HepG2 (cell line): ENCODE measurements around the gene SIN3A. TPM values are rescaled to one million over a fixed set of nuclear protein-coding genes. Genes with fewer than 3 reads are reported as not detected.

Experiments
- ARID4A ChIP-seq: sonication (generic); formaldehyde crosslinking; IDR thresholded peaks from 2 replicates; pipeline ENCODE4 v1.5.0; 2020; ENCODE audit warnings: mild to moderate bottlenecking, missing genetic modification reagents, borderline replicate concordance
- GATAD1 ChIP-seq: IDR thresholded peaks from 2 replicates; pipeline ENCODE4 v1.6.1; 2016; ENCODE audit warnings: missing genetic modification reagents, missing compliant biosample characterization
- HOXA7 ChIP-seq: sonication (generic); formaldehyde crosslinking; IDR thresholded peaks from 2 replicates; pipeline ENCODE4 v1.8.1; 2022; ENCODE audit warnings: mild to moderate bottlenecking, missing genetic modification reagents, moderate library complexity
- KDM2A ChIP-seq: sonication (generic); formaldehyde crosslinking; IDR thresholded peaks from 2 replicates; pipeline ENCODE4 v1.4.0; 2020; ENCODE audit warnings: low read depth, missing genetic modification reagents, borderline replicate concordance
- KDM5B ChIP-seq: sonication (generic); formaldehyde crosslinking; IDR thresholded peaks from 2 replicates; pipeline ENCODE4 v1.4.0; 2020; ENCODE audit warnings: missing genetic modification reagents, mild to moderate bottlenecking, borderline replicate concordance
- KLF6 ChIP-seq: IDR thresholded peaks from 2 replicates; pipeline ENCODE4 v1.8.0; 2016; ENCODE audit warnings: missing biosample characterization, missing genetic modification reagents
- STAT6 ChIP-seq: sonication (generic); formaldehyde crosslinking; IDR thresholded peaks from 2 replicates; pipeline ENCODE4 v1.4.0; 2020; ENCODE audit warnings: missing genetic modification reagents, mild to moderate bottlenecking, borderline replicate concordance
- YEATS4 ChIP-seq: sonication (generic); formaldehyde crosslinking; IDR thresholded peaks from 2 replicates; pipeline ENCODE4 v1.4.0; 2020; ENCODE audit warnings: missing genetic modification reagents, borderline replicate concordance
- ZFX ChIP-seq: sonication (generic); formaldehyde crosslinking; IDR thresholded peaks from 2 replicates; pipeline ENCODE4 v1.4.0; 2020; ENCODE audit warnings: mild to moderate bottlenecking, low read depth, missing genetic modification reagents, moderate library complexity
- ZNF441 ChIP-seq: sonication (generic); formaldehyde crosslinking; IDR thresholded peaks from 2 replicates; pipeline ENCODE4 v1.7.0; 2021; ENCODE audit warnings: missing genetic modification reagents, borderline replicate concordance
- ZNF737 ChIP-seq: sonication (generic); formaldehyde crosslinking; IDR thresholded peaks from 2 replicates; pipeline ENCODE4 v1.5.0; 2020; ENCODE audit warnings: missing genetic modification reagents, mild to moderate bottlenecking, borderline replicate concordance
- ZNF839 ChIP-seq: sonication (generic); formaldehyde crosslinking; IDR thresholded peaks from 2 replicates; pipeline ENCODE4 v1.4.0; 2020; ENCODE audit warnings: missing genetic modification reagents, mild to moderate bottlenecking, borderline replicate concordance
- polyA plus RNA-seq, 8 experiments: library from polyadenylated mRNA; depleted of rRNA in 3 of 8; stranded (reverse) in 7 of 8; unstranded in 1 of 8; fragments of >200 nt; fragmentation: Illumina TruSeq in 4 of 8; extraction: Trizol in 4 of 8; gene quantifications; 2 replicates each; pipeline versions ENCODE4 v1.2.1 to v1.2.3, GENCODE V29; 2011 to 2016; ENCODE audit warnings: low read depth in 4 of 8, missing spikeins in 1 of 8, mixed read lengths in 1 of 8; ENCODE audit not compliant: insufficient read depth in 1 of 8
- total RNA-seq, 5 experiments: library from RNA; depleted of rRNA; stranded (reverse); fragments of >200 nt; fragmentation: Illumina TruSeq; extraction: Trizol; gene quantifications; 2 replicates each; pipeline ENCODE4 v1.2.3, GENCODE V29; 2016; ENCODE audit warnings: low read depth in 1 of 5
- TF ChIP-seq, protein P1 (sequence below): IDR thresholded peaks from 2 replicates; pipeline ENCODE4 v1.6.1; 2016; ENCODE audit warnings: missing genetic modification reagents, missing compliant biosample characterization
- TF ChIP-seq, protein P2 (sequence below): sonication (generic); formaldehyde crosslinking; IDR thresholded peaks from 2 replicates; pipeline ENCODE4 v1.4.0; 2020; ENCODE audit warnings: missing genetic modification reagents, borderline replicate concordance

The SIN3A gene
- total and polyA plus RNA-seq, 2 of the 13 experiments (the other 11 are each of a cell fraction or from before 2014, with no cell fraction given), result 16.1 to 28.1 TPM

- TF ChIP-seq ARID4A (CRISPR knock-in tag) (peak; percentile 93), KLF6 (CRISPR knock-in tag) (no peak), ZNF441 (CRISPR knock-in tag) (peak; percentile 37; the same call in 1 of the 2 replicates), ZNF737 (CRISPR knock-in tag) (0 out of 2 replicates have a peak, but pooled peaks have one; percentile 29), HOXA7 (CRISPR knock-in tag) (no peak), ZFX (CRISPR knock-in tag) (peak; percentile 39), STAT6 (CRISPR knock-in tag) (peak; percentile 74; the same call in 1 of the 2 replicates), YEATS4 (CRISPR knock-in tag) (peak; percentile 41; the same call in 1 of the 2 replicates), ZNF839 (CRISPR knock-in tag) (0 out of 2 replicates have a peak, but pooled peaks have one; percentile 76), GATAD1 (CRISPR knock-in tag) (peak; percentile 59; the same call in 1 of the 2 replicates), KDM2A (CRISPR knock-in tag) (peak; percentile 66; the same call in 1 of the 2 replicates), KDM5B (CRISPR knock-in tag) (peak; percentile 77; the same call in 1 of the 2 replicates)
- TF ChIP-seq, protein P1, sequence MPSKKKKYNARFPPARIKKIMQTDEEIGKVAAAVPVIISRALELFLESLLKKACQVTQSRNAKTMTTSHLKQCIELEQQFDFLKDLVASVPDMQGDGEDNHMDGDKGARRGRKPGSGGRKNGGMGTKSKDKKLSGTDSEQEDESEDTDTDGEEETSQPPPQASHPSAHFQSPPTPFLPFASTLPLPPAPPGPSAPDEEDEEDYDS (CRISPR knock-in tag), result 0 out of 2 replicates have a peak, but pooled peaks have one; percentile 8
- TF ChIP-seq, protein P2, sequence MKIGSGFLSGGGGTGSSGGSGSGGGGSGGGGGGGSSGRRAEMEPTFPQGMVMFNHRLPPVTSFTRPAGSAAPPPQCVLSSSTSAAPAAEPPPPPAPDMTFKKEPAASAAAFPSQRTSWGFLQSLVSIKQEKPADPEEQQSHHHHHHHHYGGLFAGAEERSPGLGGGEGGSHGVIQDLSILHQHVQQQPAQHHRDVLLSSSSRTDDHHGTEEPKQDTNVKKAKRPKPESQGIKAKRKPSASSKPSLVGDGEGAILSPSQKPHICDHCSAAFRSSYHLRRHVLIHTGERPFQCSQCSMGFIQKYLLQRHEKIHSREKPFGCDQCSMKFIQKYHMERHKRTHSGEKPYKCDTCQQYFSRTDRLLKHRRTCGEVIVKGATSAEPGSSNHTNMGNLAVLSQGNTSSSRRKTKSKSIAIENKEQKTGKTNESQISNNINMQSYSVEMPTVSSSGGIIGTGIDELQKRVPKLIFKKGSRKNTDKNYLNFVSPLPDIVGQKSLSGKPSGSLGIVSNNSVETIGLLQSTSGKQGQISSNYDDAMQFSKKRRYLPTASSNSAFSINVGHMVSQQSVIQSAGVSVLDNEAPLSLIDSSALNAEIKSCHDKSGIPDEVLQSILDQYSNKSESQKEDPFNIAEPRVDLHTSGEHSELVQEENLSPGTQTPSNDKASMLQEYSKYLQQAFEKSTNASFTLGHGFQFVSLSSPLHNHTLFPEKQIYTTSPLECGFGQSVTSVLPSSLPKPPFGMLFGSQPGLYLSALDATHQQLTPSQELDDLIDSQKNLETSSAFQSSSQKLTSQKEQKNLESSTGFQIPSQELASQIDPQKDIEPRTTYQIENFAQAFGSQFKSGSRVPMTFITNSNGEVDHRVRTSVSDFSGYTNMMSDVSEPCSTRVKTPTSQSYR (CRISPR knock-in tag), result no peak
Observed at GRCh38 chr15:75450307-75451201, 936 bp downstream of the SIN3A start (continued).
